ENCODE results near the gene TK2.
"Not testable (repeated sequence)": the region's sequence is repeated elsewhere in the genome, so short reads cannot be mapped to it uniquely, and the experiment has no call there.

The TK2 gene

GRCh38 chr16:66480265-66481080, 69.4 kb downstream of the TK2 start:
- no peak for DNase-seq

DNA sequence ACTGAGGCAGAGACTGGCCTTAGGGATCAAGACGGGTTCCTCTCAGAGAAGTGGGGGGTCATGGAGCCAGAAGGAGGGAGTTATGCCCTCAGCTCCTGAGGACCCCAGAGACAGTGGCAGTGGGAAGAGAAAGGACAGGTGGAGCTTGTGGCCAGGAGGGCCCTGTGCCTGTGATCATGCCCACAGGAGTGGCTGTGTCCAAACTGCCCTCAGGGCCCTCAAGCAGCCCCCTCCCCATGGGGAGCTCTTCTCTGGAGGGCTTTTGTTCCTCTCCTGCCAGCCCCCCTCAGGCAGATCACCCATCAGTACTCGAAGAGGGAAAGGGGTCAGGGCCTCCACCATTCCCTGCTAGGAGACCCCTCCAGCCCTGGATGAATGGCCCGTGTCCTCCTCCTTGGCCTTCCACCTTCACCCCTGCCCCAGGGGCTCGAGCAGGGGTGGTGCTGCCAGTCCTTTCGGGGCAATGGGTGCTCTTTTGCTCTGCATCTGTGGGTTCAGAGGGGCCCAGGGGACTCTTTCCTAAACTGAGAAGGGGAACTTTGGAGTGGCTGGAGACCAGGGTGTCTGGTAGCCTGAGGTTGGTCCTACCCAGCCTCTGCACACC, 70.2 kb downstream of the TK2 start:
- DNase-seq = no peak

- DNase-seq = peak; percentile 93
Observed at GRCh38 chr16:66478733-66479511, 71.0 kb downstream of the TK2 start.

GRCh38 chr16:66477028-66477515, 72.8 kb downstream of the TK2 start:
- DNase-seq = no peak

DNA sequence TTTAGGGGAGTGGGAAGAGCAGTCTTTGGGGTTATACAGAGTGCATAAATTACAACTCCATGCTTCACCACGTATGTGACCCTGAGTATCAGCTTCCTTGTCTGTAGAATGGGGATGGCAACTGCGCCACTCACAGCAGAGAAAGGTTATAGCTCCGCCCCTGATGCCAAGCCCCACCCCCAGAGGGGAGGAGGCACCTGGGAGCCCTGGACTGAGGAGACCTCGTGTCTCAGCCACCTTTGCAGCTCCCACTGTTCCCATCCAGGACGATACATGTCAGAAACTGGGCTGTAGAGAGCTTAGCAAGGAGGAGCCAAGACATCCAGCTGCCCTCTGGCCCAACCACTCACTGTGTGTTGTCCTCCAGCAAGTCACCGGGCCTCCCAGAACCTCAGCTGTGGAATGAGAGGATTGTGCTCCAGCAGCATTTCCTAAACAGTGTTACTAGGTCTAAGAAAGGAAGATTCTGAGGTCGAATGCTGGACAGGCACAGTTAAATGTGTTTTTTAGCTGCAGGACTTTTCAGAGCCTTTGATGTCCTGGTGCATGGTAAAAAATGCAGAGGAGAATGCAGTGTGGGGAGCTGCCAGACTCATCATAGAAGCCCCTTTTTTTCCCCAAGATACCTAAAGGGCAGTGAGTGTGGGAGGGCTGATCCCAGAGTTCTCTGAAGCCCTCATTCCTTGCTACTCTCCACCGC, 73.4 kb downstream of the TK2 start:
- peak; percentile 64 for DNase-seq

- DNase-seq = no peak
Observed at GRCh38 chr16:66475232-66475631, 74.7 kb downstream of the TK2 start.

DNA sequence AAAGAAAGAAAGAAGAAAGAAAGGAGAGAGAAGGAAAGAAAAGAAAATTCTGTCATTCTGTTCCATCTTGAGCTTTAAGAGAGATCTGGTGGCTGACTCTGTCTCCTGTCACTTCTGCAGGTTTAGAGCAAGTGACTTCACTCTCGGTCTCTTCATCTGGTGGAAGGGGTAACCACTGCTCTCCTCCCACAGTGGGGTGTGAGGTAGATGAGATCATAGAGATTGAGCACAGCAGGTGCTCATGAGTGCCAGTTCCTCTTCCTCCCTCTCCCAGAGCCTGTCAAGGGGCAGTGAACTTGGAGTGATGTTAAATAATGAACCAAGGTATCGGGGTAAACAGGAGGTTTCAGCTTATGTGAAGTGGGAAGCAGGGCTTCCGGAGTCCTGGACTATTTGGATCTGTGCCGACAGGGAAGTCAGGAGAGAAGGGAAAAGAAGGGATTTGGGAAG, 75.1 kb downstream of the TK2 start:
- DNase-seq = peak; percentile 90

- peak; percentile 56 for DNase-seq
Observed at GRCh38 chr16:66473654-66474519, 76.0 kb downstream of the TK2 start.

- peak; percentile 54 for DNase-seq
Observed at GRCh38 chr16:66473051-66473571, 76.8 kb downstream of the TK2 start.

GRCh38 chr16:66471716-66472393, 78.1 kb downstream of the TK2 start:
- no peak for DNase-seq

DNA sequence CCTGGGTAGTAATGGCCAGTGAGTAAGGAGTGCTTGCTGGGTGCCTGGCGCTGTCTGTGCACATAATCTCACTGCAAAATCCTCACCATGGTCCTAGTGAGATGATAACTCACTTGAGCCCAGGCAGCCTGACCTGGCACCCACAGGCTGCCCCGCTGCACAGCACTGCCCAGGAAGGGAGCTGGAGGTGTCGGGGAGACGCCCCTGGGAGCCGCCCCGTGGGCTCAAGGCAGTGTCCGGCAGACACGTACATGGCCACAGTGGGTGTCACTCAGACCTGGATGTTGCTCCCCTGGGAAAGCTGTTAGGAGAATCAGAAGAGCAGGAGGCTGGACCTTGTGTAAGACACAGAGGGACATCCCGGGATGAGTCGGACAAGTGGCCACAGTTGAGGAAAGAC, 78.7 kb downstream of the TK2 start:
- no peak for DNase-seq

- DNase-seq = no peak
Observed at GRCh38 chr16:66470556-66470955, 79.4 kb downstream of the TK2 start.

- DNase-seq = no peak
Observed at GRCh38 chr16:66469947-66470546, 79.9 kb downstream of the TK2 start.

DNA sequence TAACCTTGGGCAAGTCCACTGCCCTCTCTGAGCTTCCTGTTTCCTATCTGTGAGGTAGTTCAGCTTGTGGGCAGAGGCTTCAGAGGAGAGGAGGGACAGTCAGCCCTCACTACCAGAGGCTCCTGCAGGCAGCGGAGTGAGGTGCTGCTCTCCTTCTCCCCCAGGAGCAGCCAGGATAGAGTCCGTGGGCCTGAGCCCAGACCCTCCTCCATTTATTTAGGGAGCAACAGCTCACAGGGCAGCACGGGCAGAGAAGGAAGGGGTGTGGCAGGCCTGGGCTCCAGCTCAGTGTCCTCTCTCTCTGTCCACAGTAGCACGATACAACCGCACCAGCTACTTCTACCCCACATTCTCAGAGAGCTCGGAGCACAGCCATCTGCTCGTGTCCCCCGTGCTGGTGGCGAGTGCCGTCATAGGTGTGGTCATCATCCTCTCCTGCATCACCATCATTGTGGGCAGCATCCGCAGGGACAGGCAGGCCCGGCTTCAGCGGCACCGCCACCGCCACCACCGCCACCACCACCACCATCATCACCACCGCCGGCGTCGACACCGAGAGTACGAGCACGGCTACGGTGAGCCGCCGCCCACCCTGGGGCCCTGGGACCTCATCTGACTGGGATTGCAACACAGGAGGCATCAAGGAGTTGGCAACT, 80.5 kb downstream of the TK2 start:
- no peak for DNase-seq

DNA sequence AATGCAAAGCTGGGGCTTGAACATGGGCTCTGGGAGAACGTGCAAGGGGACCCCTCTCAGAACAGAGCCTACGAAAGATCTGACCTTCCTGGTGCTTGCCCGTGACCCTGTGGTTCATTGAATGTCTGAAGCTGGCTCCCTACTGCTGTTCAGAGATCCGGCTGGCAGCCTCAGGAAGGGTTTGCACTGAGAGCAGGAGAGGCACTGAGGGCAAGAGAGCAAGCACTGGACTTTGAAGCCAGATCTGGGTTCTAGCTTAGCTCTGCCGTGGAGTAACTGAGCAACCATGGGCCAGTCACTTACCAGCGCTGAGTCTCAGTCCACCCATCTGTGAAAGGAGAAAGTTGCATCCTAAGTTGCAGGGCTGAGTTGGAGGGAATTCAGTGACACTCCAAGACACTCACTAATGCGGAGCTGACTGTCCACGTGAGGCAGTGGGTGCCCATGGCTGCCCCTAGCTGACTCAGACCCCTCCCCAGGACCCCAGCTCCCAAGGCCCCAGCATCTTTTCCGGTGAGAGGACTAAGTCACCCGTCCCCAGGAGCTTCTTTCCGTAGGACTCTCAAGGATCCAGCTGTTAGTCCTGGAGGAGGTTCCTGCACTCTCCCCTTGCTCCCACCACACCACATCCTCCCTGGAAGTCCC, 81.5 kb downstream of the TK2 start:
- DNase-seq = no peak

DNA sequence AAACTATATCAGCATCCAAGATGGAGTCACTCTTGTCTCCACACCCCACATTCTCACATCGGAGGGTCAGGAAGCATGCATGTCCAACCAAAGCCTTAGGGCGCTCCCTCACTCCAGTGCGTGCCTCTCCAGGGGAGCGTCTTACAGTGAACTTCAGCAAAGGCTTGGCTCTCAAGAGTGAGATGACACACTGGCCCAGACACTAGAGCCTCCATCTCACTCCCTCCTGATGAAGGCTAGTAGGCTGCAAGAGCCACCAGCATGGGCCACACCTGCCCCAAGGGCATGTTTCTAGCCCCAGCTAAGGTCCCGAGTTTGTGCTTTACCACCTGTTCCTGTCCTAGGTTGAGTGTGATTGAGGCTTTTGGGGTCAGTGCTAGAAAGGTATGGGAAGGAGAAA, 82.3 kb downstream of the TK2 start:
- DNase-seq = no peak

GRCh38 chr16:66466636-66467035, 83.3 kb downstream of the TK2 start:
- DNase-seq = not testable (repeated sequence)

- not testable (repeated sequence) for DNase-seq
Observed at GRCh38 chr16:66465946-66466345, 84.0 kb downstream of the TK2 start.

GRCh38 chr16:66462912-66463311, 87.0 kb downstream of the TK2 start:
- no peak for DNase-seq
